KMS-11 (cell line): ENCODE results near the gene PGAP3.

Experiments used
- H2AFZ ChIP-seq: fragments of 200-600 bp; sonication (generic); 2 replicates; pipeline ENCODE4 v1.6.1; 2016; ENCODE audit warnings: antibody characterized with exemption, mixed run types, low read depth
- H3K27ac ChIP-seq: fragments of 200-600 bp; sonication (generic); 2 replicates; pipeline ENCODE4 v1.6.1; 2016; ENCODE audit warnings: mild to moderate bottlenecking, mixed run types
- H3K27me3 ChIP-seq: fragments of 200-600 bp; sonication (generic); 2 replicates; pipeline ENCODE4 v1.6.1; 2017; ENCODE audit warnings: mild to moderate bottlenecking, low read depth, mixed run types, moderate library complexity; ENCODE audit not compliant: insufficient read depth
- H3K36me3 ChIP-seq: fragments of 200-600 bp; sonication (generic); 2 replicates; pipeline ENCODE4 v1.6.1; 2017; ENCODE audit warnings: mild to moderate bottlenecking, mixed run types; ENCODE audit not compliant: insufficient read depth
- H3K4me1 ChIP-seq: fragments of 200-600 bp; sonication (generic); 2 replicates; pipeline ENCODE4 v1.6.1; 2016; ENCODE audit warnings: mild to moderate bottlenecking, low read depth, mixed run types; ENCODE audit not compliant: poor library complexity, severe bottlenecking
- H3K4me2 ChIP-seq: fragments of 200-600 bp; sonication (generic); 2 replicates; pipeline ENCODE4 v1.7.0; 2016; ENCODE audit warnings: mild to moderate bottlenecking, mixed run types
- H3K4me3 ChIP-seq: fragments of 200-600 bp; sonication (generic); IDR thresholded peaks from 2 replicates; pipeline ENCODE4 v1.6.1; 2017; ENCODE audit warnings: low read depth, low read length, mixed read lengths; ENCODE audit not compliant: insufficient read depth
- H3K79me2 ChIP-seq: fragments of 200-600 bp; sonication (generic); 2 replicates; pipeline ENCODE4 v1.6.1; 2016; ENCODE audit warnings: low read depth, mixed run types; ENCODE audit not compliant: insufficient read depth
- H3K9ac ChIP-seq: fragments of 200-600 bp; sonication (generic); 2 replicates; pipeline ENCODE4 v1.6.1; 2016; ENCODE audit warnings: mild to moderate bottlenecking, mixed run types
- H4K20me1 ChIP-seq: fragments of 200-600 bp; sonication (generic); 2 replicates; pipeline ENCODE4 v1.6.1; 2016; ENCODE audit warnings: mild to moderate bottlenecking, mixed run types; ENCODE audit not compliant: insufficient read depth
- CTCF ChIP-seq: fragments of 200-600 bp; sonication (generic); conservative IDR thresholded peaks from 2 replicates; pipeline ENCODE4 v1.6.1; 2017; ENCODE audit warnings: low read depth, mild to moderate bottlenecking, antibody characterized with exemption, low read length, moderate library complexity, mixed read lengths

PGAP3 gene

GRCh38 chr17:39666601-39667261 lies 21.1 kb downstream of the PGAP3 start:
- no peaks in the 10 kb centered on the region for H4K20me1 ChIP-seq
- H3K27ac ChIP-seq = no peak overlapping the region
- H3K4me2 ChIP-seq = no peak overlapping the region
- no peak overlapping the region for H2AFZ ChIP-seq
- H3K79me2 ChIP-seq = no peaks in the 10 kb centered on the region
- no peak overlapping the region for H3K4me3 ChIP-seq
- H3K36me3 ChIP-seq = no peaks in the 10 kb centered on the region
- H3K27me3 ChIP-seq = peaks cover 8% of the 10 kb centered on the region; the same call in 1 of the 2 replicates
- H3K9ac ChIP-seq = no peak overlapping the region
- TF ChIP-seq CTCF = no peak
- H3K4me1 ChIP-seq = no peaks in the 10 kb centered on the region

GRCh38 chr17:39666231-39666600 lies 21.6 kb downstream of the PGAP3 start:
- no peaks in the 10 kb centered on the region for H3K79me2 ChIP-seq

GRCh38 chr17:39665642-39666224 lies 22.1 kb downstream of the PGAP3 start:
- H3K4me2 ChIP-seq = no peak overlapping the region
- no peak for TF ChIP-seq CTCF
- H3K27me3 ChIP-seq = peaks cover 8% of the 10 kb centered on the region; the same call in 1 of the 2 replicates
- H3K79me2 ChIP-seq = no peaks in the 10 kb centered on the region
- H3K4me3 ChIP-seq = no peak overlapping the region
- no peaks in the 10 kb centered on the region for H3K36me3 ChIP-seq
- no peaks in the 10 kb centered on the region for H3K4me1 ChIP-seq
- no peaks in the 10 kb centered on the region for H4K20me1 ChIP-seq
- no peak overlapping the region for H2AFZ ChIP-seq
- no peak overlapping the region for H3K27ac ChIP-seq
- H3K9ac ChIP-seq = no peak overlapping the region

More at GRCh38 chr17:39666231-39666600, 21.6 kb downstream of the PGAP3 start:
- no peak for TF ChIP-seq CTCF
- Histone ChIP-seq H2AFZ (no peak overlapping the region), H4K20me1 (no peaks in the 10 kb centered on the region), H3K4me1 (no peaks in the 10 kb centered on the region), H3K4me3 (no peak overlapping the region), H3K27me3 (peaks cover 8% of the 10 kb centered on the region; the same call in 1 of the 2 replicates), H3K9ac (no peak overlapping the region), H3K36me3 (no peaks in the 10 kb centered on the region), H3K27ac (no peak overlapping the region), H3K4me2 (no peak overlapping the region)

DNA sequence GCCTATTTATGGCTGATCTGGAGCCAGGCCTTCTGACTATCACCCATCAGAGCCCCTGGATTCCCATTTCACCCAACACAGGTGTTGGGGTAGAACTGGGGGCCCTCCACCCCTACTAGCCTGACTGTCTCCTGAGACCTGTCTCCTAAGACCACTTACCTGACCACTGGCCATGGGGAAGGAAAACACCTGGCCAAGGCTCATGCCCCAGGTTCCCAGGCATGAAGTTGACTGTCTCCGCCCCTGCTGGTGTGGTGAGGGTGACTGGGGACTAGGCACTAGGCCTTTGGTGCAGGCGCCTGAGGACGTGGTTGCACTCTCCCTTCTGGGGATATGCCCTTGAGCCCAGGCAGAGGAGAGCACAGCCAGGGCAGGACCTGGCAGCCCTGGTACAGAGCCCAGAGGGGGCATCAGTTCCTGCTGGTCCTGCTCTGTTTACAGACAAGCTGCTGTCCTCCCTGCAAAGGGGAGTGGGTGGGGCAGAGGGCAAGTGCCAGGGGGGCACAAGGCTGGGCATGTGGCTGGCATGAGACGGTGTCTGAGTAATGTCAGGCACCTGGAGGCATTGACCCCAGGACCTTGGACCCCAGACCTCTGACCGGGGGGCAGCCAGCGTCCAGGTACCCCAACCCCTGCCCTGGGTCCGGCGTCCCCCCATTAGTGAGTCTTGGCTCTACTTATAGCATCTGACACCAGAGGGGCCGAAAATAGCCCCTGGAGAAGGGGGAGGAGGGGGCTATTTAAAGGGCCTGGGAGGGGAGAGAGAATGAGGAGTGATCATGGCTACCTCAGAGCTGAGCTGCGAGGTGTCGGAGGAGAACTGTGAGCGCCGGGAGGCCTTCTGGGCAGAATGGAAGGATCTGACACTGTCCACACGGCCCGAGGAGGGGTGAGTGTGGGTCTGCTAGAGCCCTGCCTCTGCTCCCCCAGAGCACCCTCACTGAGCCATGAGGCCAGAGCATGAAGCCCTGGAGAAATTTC lies 23.0 kb downstream of the PGAP3 start, which contains the start of gene TCAP:
TSS of gene TCAP (plus strand) at position 769 of the 981 bp plus-strand sequence. CDS start at position 780, 11 bp downstream.
- Histone ChIP-seq H4K20me1 (no peaks in the 10 kb centered on the region), H3K4me3 (no peak within 1 kb of the TSS), H3K27ac (no peak within 1 kb of the TSS), H3K4me1 (no peaks in the 10 kb centered on the region), H3K9ac (no peak within 1 kb of the TSS), H2AFZ (no peak within 1 kb of the TSS), H3K27me3 (peaks cover 8% of the 10 kb centered on the region; the same call in 1 of the 2 replicates), H3K79me2 (no peaks in the 10 kb centered on the region), H3K4me2 (no peak within 1 kb of the TSS), H3K36me3 (no peaks in the 10 kb centered on the region)
- TF ChIP-seq CTCF = no peak
